Fibroblast of lung (primary cell): ENCODE results near the gene RTTN.

Source experiments
- EZH2 ChIP-seq: IDR thresholded peaks from 2 replicates; pipeline ENCODE4 v1.5.1; 2012; ENCODE audit warnings: low read length, control low read depth, mild to moderate bottlenecking; ENCODE audit errors: missing control alignments
- TF ChIP-seq, protein P1 (sequence below), 2 donors: IDR thresholded peaks in 1 of 2; conservative IDR thresholded peaks in 1 of 2; 1 replicate in 1 of 2; 2 replicates in 1 of 2; pipeline ENCODE4 v1.5.1; 2011 to 2012; ENCODE audit warnings: low read length in 2 of 2, control low read depth in 1 of 2, inconsistent platforms in 1 of 2, low read depth in 1 of 2, mild to moderate bottlenecking in 1 of 2

DNA sequence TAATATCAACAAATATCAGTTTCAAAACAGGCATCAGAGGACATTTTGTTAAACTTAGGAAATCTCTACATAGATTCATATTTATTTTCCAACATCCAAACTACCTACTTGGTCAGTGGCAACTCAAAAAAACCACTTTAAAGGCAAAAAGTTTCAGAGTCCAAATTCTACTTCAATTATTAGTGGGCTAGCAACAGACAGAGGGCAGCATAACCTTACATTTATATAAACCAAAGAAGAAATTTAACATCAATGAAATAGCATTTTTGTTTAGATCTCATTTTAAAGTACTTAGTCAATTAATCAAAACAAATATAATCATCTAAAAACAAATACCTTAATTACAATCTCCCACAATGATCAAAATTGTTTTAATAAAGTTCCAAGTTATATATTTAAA is 33.3 kb downstream of the RTTN start:
- no peak for TF ChIP-seq EZH2
- TF ChIP-seq, protein P1, sequence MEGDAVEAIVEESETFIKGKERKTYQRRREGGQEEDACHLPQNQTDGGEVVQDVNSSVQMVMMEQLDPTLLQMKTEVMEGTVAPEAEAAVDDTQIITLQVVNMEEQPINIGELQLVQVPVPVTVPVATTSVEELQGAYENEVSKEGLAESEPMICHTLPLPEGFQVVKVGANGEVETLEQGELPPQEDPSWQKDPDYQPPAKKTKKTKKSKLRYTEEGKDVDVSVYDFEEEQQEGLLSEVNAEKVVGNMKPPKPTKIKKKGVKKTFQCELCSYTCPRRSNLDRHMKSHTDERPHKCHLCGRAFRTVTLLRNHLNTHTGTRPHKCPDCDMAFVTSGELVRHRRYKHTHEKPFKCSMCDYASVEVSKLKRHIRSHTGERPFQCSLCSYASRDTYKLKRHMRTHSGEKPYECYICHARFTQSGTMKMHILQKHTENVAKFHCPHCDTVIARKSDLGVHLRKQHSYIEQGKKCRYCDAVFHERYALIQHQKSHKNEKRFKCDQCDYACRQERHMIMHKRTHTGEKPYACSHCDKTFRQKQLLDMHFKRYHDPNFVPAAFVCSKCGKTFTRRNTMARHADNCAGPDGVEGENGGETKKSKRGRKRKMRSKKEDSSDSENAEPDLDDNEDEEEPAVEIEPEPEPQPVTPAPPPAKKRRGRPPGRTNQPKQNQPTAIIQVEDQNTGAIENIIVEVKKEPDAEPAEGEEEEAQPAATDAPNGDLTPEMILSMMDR (conservative IDR thresholded peaks at IDR 0.05 in 1 of 2, IDR thresholded peaks at IDR 0.05 in 1 of 2; ENCODE audit: low read depth in 1 of 2, low read length in 2 of 2): peak; percentile 38 to 55
